OCI-LY7 (cell line): Measurements from ENCODE around the gene SHC2.
"Not testable (repeated sequence)": the region's sequence is repeated elsewhere in the genome, so short reads cannot be mapped to it uniquely, and the experiment has no call there.

ENCODE experiments used
- CTCF ChIP-seq: fragments of 200-600 bp; sonication (generic); conservative IDR thresholded peaks from 2 replicates; pipeline ENCODE4 v1.5.1; 2014; ENCODE audit warnings: mild to moderate bottlenecking, antibody characterized with exemption, low read length, moderate library complexity, mixed read lengths
- EZH2phosphoT487 ChIP-seq: fragments of 200-600 bp; sonication (generic); IDR thresholded peaks from 2 replicates; pipeline ENCODE4 v1.6.1; 2018; ENCODE audit warnings: low read depth, borderline replicate concordance, mild to moderate bottlenecking, mixed run types, antibody characterized with exemption, low read length, moderate library complexity, mixed read lengths

- TF ChIP-seq CTCF, EZH2phosphoT487: not testable (repeated sequence)
Observed at GRCh38 chr19:422917-423226, 38.0 kb downstream of the SHC2 start.
